Measurements from ENCODE around the gene SEMA3C. TPM values are rescaled to one million over a fixed set of nuclear protein-coding genes. Genes with fewer than 3 reads are reported as not detected.

Gene SEMA3C
- total RNA-seq, 1 donor from 2014 or later: 90.6 TPM

DNA sequence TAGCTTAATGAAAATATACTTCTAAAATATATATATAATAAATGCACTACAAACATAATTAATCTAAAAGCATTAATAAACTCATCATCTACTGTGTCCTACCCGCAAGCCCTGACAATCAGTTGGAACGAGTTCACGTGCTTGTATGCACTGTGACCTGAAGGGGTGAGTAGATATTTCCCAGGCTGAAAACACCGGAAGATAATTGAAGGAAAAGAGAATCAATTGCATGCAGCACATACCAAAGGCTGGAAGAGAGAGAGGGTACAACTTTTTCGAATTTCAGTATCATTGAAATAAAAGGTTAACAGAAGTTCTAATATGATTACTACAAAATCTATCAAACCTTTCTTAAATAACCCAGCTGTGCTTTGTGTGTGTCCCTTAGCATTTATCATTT is 94.6 kb downstream of the SEMA3C start:
- Histone ChIP-seq H3K4me1 (peaks cover 22% of the 10 kb centered on the region), H3K9me3 (no peaks in the 10 kb centered on the region), H3K4me3 (no peak overlapping the region), H3K27me3 (no peaks in the 10 kb centered on the region), H3K27ac (no peak overlapping the region), H3K36me3 (no peaks in the 10 kb centered on the region)
- DNase-seq (ENCODE audit: extremely low spot score in 2 of 2): no peak
- TF ChIP-seq POLR2A (IDR thresholded peaks at IDR 0.05) (no peak), POLR2AphosphoS5 (IDR thresholded peaks at IDR 0.05; ENCODE audit: insufficient read depth in 1 of 2, low read depth in 1 of 2) (no peak)
- TF ChIP-seq, protein P1, sequence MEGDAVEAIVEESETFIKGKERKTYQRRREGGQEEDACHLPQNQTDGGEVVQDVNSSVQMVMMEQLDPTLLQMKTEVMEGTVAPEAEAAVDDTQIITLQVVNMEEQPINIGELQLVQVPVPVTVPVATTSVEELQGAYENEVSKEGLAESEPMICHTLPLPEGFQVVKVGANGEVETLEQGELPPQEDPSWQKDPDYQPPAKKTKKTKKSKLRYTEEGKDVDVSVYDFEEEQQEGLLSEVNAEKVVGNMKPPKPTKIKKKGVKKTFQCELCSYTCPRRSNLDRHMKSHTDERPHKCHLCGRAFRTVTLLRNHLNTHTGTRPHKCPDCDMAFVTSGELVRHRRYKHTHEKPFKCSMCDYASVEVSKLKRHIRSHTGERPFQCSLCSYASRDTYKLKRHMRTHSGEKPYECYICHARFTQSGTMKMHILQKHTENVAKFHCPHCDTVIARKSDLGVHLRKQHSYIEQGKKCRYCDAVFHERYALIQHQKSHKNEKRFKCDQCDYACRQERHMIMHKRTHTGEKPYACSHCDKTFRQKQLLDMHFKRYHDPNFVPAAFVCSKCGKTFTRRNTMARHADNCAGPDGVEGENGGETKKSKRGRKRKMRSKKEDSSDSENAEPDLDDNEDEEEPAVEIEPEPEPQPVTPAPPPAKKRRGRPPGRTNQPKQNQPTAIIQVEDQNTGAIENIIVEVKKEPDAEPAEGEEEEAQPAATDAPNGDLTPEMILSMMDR (IDR thresholded peaks at IDR 0.05): no peak
- intact Hi-C loops (cut with DNase I): no loop called here

DNA sequence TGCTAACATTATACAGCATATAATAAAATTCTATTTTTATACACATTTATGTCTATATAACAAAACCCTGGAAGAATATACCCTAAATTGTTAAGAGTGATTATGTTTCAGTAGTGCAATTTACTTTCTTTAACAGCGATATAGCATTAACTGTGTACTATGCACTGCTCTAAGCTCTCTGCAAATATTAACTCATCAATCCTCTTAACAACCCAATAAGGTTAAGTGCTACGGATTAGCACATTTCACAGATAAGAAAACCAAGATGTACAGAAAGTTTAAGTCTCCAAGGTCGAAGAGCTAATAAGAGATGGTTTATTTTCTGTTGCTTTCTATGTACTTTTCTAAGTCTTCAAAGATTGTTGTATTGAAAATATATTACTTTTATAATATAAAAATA is 95.8 kb downstream of the SEMA3C start:
- no peak for DNase-seq (ENCODE audit: extremely low spot score in 2 of 2)
- no peak overlapping the region for H3K27ac ChIP-seq
- TF ChIP-seq POLR2AphosphoS5 (IDR thresholded peaks at IDR 0.05; ENCODE audit: insufficient read depth in 1 of 2, low read depth in 1 of 2) (no peak), POLR2A (IDR thresholded peaks at IDR 0.05) (no peak)
- TF ChIP-seq, protein P1 (IDR thresholded peaks at IDR 0.05): no peak
- no peak overlapping the region for H3K4me3 ChIP-seq
- peaks cover 21% of the 10 kb centered on the region for H3K4me1 ChIP-seq
- intact Hi-C loops (cut with DNase I): no loop called here
- H3K27me3 ChIP-seq: no peaks in the 10 kb centered on the region
- H3K36me3 ChIP-seq: no peaks in the 10 kb centered on the region
- no peaks in the 10 kb centered on the region for H3K9me3 ChIP-seq

DNA sequence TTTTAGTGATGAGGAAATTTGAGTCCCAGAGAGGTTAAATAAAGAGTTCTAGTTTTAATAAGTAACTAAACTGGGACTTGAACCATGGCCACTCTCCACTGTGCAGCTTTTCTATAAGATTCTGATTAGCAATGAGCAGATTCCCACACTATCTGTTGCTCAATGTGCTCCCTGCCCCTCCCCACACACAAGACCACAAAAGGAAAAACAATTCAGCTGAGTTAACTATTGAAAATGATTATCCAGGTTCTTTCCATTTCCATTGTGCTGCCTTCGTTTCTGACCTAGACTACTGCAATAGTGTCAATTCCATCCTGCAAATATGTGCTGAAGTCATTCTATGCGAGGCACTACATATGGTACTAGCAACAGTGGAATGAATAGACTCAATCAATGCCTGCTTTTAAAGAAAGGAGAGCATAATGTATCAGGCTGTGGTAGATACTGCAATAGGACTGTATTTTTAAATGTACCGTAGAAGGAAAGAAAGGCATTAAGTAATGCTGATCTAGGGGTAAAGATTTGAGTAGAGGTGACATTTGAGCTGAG is 97.0 kb downstream of the SEMA3C start:
- no peak for DNase-seq (ENCODE audit: extremely low spot score in 2 of 2)
- Histone ChIP-seq H3K27ac (no peak overlapping the region), H3K36me3 (no peaks in the 10 kb centered on the region), H3K4me3 (no peak overlapping the region), H3K27me3 (no peaks in the 10 kb centered on the region), H3K9me3 (no peaks in the 10 kb centered on the region), H3K4me1 (peaks cover 9% of the 10 kb centered on the region)
- TF ChIP-seq POLR2AphosphoS5 (IDR thresholded peaks at IDR 0.05; ENCODE audit: insufficient read depth in 1 of 2, low read depth in 1 of 2) (no peak), POLR2A (IDR thresholded peaks at IDR 0.05) (no peak)
- TF ChIP-seq, protein P1 (IDR thresholded peaks at IDR 0.05): no peak
- intact Hi-C loops (cut with DNase I): no loop called here

DNA sequence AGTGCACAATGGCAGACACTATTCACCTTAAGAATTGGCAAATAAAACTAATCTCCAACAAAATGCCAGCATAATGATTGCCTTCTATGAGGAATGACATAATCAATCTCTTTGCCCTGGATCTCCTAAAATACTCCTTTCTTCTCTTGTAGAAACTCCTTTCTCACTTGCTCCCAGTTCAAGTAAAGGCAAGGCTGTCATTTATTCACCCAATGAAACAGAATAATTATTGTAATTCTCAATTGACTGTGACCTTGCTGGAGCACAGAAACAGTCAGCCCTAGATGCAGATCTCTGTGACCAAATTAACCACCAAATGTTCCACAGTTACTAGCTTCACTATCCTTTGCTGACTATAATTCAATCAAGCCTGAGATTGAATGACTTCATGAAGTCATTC is 99.3 kb downstream of the SEMA3C start:
- TF ChIP-seq, protein P1 (IDR thresholded peaks at IDR 0.05): no peak
- no peak for TF ChIP-seq POLR2AphosphoS5 (IDR thresholded peaks at IDR 0.05; ENCODE audit: insufficient read depth in 1 of 2, low read depth in 1 of 2)
- no peak for TF ChIP-seq POLR2A (IDR thresholded peaks at IDR 0.05)
- no peaks in the 10 kb centered on the region for H3K4me1 ChIP-seq
- no peak overlapping the region for H3K4me3 ChIP-seq
- H3K27me3 ChIP-seq: no peaks in the 10 kb centered on the region
- intact Hi-C loops (cut with DNase I): no loop called here
- H3K27ac ChIP-seq: no peak overlapping the region
- H3K9me3 ChIP-seq: no peaks in the 10 kb centered on the region
- DNase-seq (ENCODE audit: extremely low spot score in 2 of 2): no peak
- H3K36me3 ChIP-seq: no peaks in the 10 kb centered on the region

DNA sequence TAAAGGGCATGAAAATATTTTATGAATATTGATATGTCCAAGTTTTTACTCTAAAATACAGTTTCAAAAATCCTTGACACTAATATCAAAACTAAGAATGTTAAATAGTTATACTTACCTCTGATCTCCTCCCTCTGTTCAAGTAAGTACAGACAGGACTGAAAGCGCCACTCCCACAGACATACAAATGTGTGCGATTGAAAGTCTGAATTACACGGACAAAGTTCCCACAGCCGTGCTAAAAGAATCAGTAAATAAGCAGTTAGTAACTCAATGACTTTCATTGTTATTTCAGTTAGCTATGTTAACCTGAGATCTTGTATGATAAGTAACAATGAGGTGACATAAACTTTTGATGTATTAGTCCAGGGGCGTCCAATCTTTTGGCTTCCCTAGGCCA is 100.7 kb downstream of the SEMA3C start:
- H3K36me3 ChIP-seq: no peaks in the 10 kb centered on the region
- no peaks in the 10 kb centered on the region for H3K9me3 ChIP-seq
- no peaks in the 10 kb centered on the region for H3K4me1 ChIP-seq
- no peak overlapping the region for H3K4me3 ChIP-seq
- no peaks in the 10 kb centered on the region for H3K27me3 ChIP-seq
- no peak overlapping the region for H3K27ac ChIP-seq
- no peak for TF ChIP-seq POLR2AphosphoS5 (IDR thresholded peaks at IDR 0.05; ENCODE audit: insufficient read depth in 1 of 2, low read depth in 1 of 2)
- TF ChIP-seq POLR2A (IDR thresholded peaks at IDR 0.05): no peak
- TF ChIP-seq, protein P1 (IDR thresholded peaks at IDR 0.05): no peak
- DNase-seq (ENCODE audit: extremely low spot score in 2 of 2): no peak
- intact Hi-C loops (cut with DNase I): no loop called here
